ENCODE results near the gene PRG3. TPM values are rescaled to one million over a fixed set of nuclear protein-coding genes. Genes with fewer than 3 reads are reported as not detected.

Gene PRG3
- total RNA-seq, 1 experiment from 2014 or later, result not detected

DNA sequence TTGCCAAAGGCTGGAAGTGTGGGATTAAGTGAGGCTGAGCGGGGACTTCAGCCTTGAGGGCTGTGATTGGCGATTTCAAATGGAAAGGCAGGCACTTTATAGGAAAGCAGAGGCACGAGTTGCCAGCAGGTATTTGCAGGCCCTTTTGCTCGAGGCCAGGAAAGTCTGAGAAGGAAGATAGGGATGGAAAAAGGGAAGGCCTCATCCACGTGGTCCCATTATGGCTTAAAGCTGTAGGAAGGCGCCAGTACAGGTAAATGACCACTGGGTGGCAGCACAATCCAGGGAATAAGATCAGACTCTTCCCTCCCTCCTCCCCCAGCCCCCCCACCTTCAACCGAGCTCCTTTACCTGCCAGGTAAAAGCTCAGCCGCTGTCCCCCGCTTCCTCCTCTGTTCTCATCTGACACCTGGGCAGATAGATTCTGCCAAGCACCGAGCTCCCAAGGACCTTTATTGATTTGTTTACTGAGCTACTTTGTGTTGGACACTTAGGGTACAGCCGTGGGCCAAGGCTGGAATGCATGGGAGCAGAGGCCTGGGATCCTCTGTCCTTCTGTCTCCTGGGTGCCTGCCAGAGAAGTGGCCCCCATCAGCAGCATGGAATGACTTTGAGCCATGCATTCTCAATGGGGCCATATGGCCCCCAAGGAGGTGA lies 35.3 kb downstream of the PRG3 start (continued):
- TF ChIP-seq MYBL2 (CRISPR knock-in tag; IDR thresholded peaks at IDR 0.05) (no peak), KAT7 (CRISPR knock-in tag; IDR thresholded peaks at IDR 0.05; ENCODE audit: borderline replicate concordance) (no peak), NR2C2 (CRISPR knock-in tag; IDR thresholded peaks at IDR 0.05) (no peak)
- TF ChIP-seq, protein P1, sequence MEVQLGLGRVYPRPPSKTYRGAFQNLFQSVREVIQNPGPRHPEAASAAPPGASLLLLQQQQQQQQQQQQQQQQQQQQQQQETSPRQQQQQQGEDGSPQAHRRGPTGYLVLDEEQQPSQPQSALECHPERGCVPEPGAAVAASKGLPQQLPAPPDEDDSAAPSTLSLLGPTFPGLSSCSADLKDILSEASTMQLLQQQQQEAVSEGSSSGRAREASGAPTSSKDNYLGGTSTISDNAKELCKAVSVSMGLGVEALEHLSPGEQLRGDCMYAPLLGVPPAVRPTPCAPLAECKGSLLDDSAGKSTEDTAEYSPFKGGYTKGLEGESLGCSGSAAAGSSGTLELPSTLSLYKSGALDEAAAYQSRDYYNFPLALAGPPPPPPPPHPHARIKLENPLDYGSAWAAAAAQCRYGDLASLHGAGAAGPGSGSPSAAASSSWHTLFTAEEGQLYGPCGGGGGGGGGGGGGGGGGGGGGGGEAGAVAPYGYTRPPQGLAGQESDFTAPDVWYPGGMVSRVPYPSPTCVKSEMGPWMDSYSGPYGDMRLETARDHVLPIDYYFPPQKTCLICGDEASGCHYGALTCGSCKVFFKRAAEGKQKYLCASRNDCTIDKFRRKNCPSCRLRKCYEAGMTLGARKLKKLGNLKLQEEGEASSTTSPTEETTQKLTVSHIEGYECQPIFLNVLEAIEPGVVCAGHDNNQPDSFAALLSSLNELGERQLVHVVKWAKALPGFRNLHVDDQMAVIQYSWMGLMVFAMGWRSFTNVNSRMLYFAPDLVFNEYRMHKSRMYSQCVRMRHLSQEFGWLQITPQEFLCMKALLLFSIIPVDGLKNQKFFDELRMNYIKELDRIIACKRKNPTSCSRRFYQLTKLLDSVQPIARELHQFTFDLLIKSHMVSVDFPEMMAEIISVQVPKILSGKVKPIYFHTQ (CRISPR knock-in tag; IDR thresholded peaks at IDR 0.05), result no peak
- TF ChIP-seq, protein P2, sequence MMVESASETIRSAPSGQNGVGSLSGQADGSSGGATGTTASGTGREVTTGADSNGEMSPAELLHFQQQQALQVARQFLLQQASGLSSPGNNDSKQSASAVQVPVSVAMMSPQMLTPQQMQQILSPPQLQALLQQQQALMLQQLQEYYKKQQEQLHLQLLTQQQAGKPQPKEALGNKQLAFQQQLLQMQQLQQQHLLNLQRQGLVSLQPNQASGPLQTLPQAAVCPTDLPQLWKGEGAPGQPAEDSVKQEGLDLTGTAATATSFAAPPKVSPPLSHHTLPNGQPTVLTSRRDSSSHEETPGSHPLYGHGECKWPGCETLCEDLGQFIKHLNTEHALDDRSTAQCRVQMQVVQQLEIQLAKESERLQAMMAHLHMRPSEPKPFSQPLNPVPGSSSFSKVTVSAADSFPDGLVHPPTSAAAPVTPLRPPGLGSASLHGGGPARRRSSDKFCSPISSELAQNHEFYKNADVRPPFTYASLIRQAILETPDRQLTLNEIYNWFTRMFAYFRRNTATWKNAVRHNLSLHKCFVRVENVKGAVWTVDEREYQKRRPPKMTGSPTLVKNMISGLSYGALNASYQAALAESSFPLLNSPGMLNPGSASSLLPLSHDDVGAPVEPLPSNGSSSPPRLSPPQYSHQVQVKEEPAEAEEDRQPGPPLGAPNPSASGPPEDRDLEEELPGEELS (CRISPR knock-in tag; IDR thresholded peaks at IDR 0.05), result no peak

DNA sequence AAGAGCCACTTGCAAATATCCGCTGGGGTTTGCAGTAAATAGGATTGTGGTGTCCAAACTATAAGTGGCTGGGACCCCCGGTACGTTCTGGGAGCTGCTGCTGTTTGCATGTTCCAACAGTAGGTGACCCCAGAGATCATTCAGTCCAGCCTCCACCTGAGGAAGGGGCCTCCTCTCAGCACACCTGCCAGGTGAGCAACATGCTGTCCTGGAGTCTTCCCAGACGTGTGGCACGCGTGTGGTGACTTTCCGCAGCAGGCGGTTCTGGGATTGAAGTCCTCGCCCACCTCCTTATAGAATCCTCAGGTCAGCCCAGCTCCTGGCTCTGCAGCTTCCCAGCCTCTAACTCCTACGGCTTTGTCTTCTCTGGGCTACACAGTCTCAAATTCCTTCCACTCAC lies 36.1 kb downstream of the PRG3 start:
- ChIA-PET POLR2A (no interaction called here), CTCF (interaction anchor here (0.7 to 3.0 kb wide), 10 partner anchors 9 to 941 kb away, joined by 4 to 59 read pairs (median 14); partner anchors contain the start of genes PRG3, SSRP1 and UBE2L6)
- H3K4me1 Mint-ChIP-seq, result peaks cover 33% of the 10 kb centered on the region
- H3K36me3 Mint-ChIP-seq, result no peaks in the 10 kb centered on the region
- TF ChIP-seq NFYB (CRISPR knock-in tag; conservative IDR thresholded peaks at IDR 0.05; ENCODE audit: low read depth), result no peak
- peaks cover 22% of the 10 kb centered on the region for H3K27me3 Mint-ChIP-seq (ENCODE audit: low read depth)
- no peak overlapping the region for H3K4me3 Mint-ChIP-seq
- H3K27ac Mint-ChIP-seq, result no peak overlapping the region
- no peaks in the 10 kb centered on the region for H3K9me3 Mint-ChIP-seq
- no peak for DNase-seq (ENCODE audit: low spot score)
- ATAC-seq, result no peak

DNA sequence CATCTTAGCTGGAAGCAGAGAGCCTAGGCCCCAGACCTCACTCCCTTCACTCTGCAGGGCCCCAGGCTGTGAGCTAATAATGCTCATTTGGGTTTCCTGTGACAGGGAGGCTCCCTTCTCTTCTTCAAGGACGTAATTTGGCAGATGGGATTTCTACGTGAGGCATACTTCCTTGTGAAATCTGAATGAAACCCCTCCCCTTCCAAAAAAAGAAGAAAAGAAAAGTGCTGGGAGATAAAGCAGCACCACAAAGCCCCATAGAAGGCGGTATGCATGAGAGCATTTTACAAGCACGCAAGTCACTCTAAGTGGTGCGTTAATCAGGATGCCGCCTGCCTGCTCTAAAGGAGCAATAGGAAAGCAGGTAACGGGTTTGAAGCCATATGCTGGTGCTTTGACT lies 37.1 kb downstream of the PRG3 start:
- Mint-ChIP-seq H3K9me3 (no peaks in the 10 kb centered on the region), H3K27me3 (ENCODE audit: low read depth) (peaks cover 25% of the 10 kb centered on the region), H3K27ac (no peak overlapping the region), H3K4me3 (no peak overlapping the region), H3K36me3 (no peaks in the 10 kb centered on the region), H3K4me1 (peaks cover 42% of the 10 kb centered on the region)
- DNase-seq (ENCODE audit: low spot score) (no peak), ATAC-seq (no peak)
- POLR2A ChIA-PET, result interaction anchor here (0.6 kb wide), 1 partner anchor 116 kb away, joined by 6 read pairs; no protein-coding TSS in a partner anchor
- CTCF ChIA-PET, result interaction anchor here (0.9 to 1.4 kb wide), 6 partner anchors 18 to 149 kb away, joined by 3 to 9 read pairs (median 4); partner anchors contain the start of gene RTN4RL2
- no peak for TF ChIP-seq RORB (CRISPR knock-in tag; IDR thresholded peaks at IDR 0.05)
- TF ChIP-seq, protein P3, sequence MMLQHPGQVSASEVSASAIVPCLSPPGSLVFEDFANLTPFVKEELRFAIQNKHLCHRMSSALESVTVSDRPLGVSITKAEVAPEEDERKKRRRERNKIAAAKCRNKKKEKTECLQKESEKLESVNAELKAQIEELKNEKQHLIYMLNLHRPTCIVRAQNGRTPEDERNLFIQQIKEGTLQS (CRISPR knock-in tag; conservative IDR thresholded peaks at IDR 0.05), result no peak
- no peak for TF ChIP-seq ZNF671 (CRISPR knock-in tag; IDR thresholded peaks at IDR 0.05)
- no peak for TF ChIP-seq SMAD3 (CRISPR knock-in tag; IDR thresholded peaks at IDR 0.05; ENCODE audit: borderline replicate concordance)
- no peak for TF ChIP-seq ZNF416 (CRISPR knock-in tag; IDR thresholded peaks at IDR 0.05)
- no peak for TF ChIP-seq ZNF121 (CRISPR knock-in tag; IDR thresholded peaks at IDR 0.05)
- TF ChIP-seq EMX1 (CRISPR knock-in tag; IDR thresholded peaks at IDR 0.05), result no peak
- TF ChIP-seq, protein P4, sequence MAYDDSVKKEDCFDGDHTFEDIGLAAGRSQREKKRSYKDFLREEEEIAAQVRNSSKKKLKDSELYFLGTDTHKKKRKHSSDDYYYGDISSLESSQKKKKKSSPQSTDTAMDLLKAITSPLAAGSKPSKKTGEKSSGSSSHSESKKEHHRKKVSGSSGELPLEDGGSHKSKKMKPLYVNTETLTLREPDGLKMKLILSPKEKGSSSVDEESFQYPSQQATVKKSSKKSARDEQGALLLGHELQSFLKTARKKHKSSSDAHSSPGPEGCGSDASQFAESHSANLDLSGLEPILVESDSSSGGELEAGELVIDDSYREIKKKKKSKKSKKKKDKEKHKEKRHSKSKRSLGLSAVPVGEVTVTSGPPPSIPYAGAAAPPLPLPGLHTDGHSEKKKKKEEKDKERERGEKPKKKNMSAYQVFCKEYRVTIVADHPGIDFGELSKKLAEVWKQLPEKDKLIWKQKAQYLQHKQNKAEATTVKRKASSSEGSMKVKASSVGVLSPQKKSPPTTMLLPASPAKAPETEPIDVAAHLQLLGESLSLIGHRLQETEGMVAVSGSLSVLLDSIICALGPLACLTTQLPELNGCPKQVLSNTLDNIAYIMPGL (CRISPR knock-in tag; IDR thresholded peaks at IDR 0.05), result no peak
- TF ChIP-seq, protein P5, sequence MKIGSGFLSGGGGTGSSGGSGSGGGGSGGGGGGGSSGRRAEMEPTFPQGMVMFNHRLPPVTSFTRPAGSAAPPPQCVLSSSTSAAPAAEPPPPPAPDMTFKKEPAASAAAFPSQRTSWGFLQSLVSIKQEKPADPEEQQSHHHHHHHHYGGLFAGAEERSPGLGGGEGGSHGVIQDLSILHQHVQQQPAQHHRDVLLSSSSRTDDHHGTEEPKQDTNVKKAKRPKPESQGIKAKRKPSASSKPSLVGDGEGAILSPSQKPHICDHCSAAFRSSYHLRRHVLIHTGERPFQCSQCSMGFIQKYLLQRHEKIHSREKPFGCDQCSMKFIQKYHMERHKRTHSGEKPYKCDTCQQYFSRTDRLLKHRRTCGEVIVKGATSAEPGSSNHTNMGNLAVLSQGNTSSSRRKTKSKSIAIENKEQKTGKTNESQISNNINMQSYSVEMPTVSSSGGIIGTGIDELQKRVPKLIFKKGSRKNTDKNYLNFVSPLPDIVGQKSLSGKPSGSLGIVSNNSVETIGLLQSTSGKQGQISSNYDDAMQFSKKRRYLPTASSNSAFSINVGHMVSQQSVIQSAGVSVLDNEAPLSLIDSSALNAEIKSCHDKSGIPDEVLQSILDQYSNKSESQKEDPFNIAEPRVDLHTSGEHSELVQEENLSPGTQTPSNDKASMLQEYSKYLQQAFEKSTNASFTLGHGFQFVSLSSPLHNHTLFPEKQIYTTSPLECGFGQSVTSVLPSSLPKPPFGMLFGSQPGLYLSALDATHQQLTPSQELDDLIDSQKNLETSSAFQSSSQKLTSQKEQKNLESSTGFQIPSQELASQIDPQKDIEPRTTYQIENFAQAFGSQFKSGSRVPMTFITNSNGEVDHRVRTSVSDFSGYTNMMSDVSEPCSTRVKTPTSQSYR (CRISPR knock-in tag; IDR thresholded peaks at IDR 0.05), result no peak
- TF ChIP-seq, protein P1 (CRISPR knock-in tag; IDR thresholded peaks at IDR 0.05), result no peak

All from WTC11 (cell line).